Peyer's patch (tissue), 4 donors: ENCODE results near the gene DST.

Experiments used
- CTCF ChIP-seq, 6 experiments: fragments of 450-650 bp in 4 of 6; fragments of 200-600 bp in 2 of 6; sonication (generic) in 1 of 6; IDR thresholded peaks; one replicate each; pipeline ENCODE4 v1.5.1; 2017 to 2019; ENCODE audit warnings: antibody characterized with exemption in 6 of 6, mild to moderate bottlenecking in 3 of 6, moderate library complexity in 1 of 6
- POLR2A ChIP-seq, 2 donors: fragments of 450-650 bp; IDR thresholded peaks; one replicate each; pipeline ENCODE4 v1.5.1; 2017; ENCODE audit warnings: antibody characterized with exemption in 2 of 2, mild to moderate bottlenecking in 2 of 2, moderate library complexity in 2 of 2

DNA sequence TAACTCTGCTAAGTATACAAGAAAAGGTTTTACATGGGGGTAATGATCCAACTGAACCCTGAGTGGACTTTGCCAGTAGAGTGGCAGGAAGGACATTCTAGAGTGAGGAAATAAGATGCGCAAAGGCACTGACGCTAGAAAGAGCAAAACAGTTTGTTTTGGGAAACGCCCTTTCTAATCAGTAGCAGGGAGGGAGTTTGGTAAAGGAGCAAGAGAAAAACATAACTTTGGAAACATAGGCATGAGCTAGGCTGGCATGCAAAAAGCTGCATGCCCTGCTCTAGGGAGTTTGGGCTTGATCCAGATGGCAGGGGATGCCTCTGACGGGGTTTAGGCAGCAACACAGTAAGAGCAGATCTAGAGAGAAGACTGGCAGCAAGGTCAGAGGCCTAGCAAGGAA, 135.2 kb downstream of the DST start:
- TF ChIP-seq CTCF (IDR thresholded peaks at IDR 0.05): no peak
- TF ChIP-seq POLR2A (IDR thresholded peaks at IDR 0.05): no peak
